Tibial nerve (tissue), 4 donors: ENCODE results near the gene ZNF181.

Experiments used
- EP300 ChIP-seq, 2 donors: sonication (generic); formaldehyde crosslinking; IDR thresholded peaks; one replicate each; pipeline ENCODE4 v1.6.1; 2017; ENCODE audit warnings: antibody characterized with exemption in 2 of 2, mild to moderate bottlenecking in 1 of 2
- POLR2A ChIP-seq, 2 donors: fragments of 450-650 bp; IDR thresholded peaks; one replicate each; pipeline ENCODE4 v1.6.1; 2017; ENCODE audit warnings: antibody characterized with exemption in 2 of 2, mild to moderate bottlenecking in 2 of 2, moderate library complexity in 2 of 2
- TF ChIP-seq, protein P1 (sequence below), 5 experiments: fragments of 200-600 bp in 3 of 5; fragments of 450-650 bp in 2 of 5; sonication (generic) in 3 of 5; IDR thresholded peaks; one replicate each; pipeline ENCODE4 v1.5.1; 2016 to 2019; ENCODE audit warnings: antibody characterized with exemption in 5 of 5, mild to moderate bottlenecking in 3 of 5, moderate library complexity in 2 of 5

DNA sequence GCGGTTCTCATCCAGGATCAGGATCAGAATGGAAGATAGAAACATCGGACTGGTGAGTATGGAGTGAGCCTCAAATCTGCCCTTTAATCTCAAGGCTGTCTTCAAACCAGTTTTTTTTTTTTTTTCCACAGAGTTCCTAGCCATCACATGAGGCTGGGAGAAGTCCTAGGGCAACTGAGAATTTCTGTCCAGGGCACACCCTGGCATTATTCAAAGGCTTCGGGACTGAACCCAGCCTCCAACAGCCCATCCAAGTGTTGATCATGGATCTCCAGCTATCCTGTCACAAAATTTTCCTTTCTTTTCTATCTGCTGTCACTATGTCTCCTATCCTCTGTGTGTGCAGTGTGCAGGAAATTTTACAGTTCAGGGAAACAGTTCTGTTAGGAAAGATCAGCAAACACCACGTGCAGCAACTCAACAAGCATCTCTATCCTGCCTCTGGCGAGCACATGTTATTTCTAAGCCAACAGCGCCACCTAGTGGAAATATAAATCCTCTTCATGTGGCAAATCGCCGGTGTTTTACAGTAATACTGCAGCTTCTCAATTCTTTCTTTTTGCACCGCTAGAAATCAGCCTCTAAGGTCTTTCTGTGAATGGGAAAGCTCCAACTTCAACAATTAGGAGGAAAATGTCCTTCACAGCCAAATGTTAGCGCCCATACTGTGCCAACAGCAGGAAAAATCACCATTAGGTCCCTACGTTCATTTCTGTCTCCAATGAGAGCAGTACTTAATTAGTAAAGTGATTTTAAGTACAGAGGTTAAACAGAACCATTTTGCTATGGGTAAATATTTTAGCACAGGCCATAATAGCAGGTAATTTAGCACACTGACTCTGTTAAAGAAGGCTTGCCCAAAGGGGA, 21.4 kb upstream of the ZNF181 start:
- TF ChIP-seq EP300 (IDR thresholded peaks at IDR 0.05): no peak
- TF ChIP-seq, protein P1, sequence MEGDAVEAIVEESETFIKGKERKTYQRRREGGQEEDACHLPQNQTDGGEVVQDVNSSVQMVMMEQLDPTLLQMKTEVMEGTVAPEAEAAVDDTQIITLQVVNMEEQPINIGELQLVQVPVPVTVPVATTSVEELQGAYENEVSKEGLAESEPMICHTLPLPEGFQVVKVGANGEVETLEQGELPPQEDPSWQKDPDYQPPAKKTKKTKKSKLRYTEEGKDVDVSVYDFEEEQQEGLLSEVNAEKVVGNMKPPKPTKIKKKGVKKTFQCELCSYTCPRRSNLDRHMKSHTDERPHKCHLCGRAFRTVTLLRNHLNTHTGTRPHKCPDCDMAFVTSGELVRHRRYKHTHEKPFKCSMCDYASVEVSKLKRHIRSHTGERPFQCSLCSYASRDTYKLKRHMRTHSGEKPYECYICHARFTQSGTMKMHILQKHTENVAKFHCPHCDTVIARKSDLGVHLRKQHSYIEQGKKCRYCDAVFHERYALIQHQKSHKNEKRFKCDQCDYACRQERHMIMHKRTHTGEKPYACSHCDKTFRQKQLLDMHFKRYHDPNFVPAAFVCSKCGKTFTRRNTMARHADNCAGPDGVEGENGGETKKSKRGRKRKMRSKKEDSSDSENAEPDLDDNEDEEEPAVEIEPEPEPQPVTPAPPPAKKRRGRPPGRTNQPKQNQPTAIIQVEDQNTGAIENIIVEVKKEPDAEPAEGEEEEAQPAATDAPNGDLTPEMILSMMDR (IDR thresholded peaks at IDR 0.05): peak; percentile 55 to 80 (median 72)
- TF ChIP-seq POLR2A (IDR thresholded peaks at IDR 0.05): no peak
